HG02571 (cell line): ENCODE data around the gene OXLD1.

Source experiments
- ATAC-seq: cut with Tn5 transposase; IDR thresholded peaks from one replicate; pipeline ENCODE4 v1.9.1; 2021; ENCODE audit warnings: mild to moderate bottlenecking, moderate library complexity; ENCODE audit not compliant: unreplicated experiment

Gene OXLD1

DNA sequence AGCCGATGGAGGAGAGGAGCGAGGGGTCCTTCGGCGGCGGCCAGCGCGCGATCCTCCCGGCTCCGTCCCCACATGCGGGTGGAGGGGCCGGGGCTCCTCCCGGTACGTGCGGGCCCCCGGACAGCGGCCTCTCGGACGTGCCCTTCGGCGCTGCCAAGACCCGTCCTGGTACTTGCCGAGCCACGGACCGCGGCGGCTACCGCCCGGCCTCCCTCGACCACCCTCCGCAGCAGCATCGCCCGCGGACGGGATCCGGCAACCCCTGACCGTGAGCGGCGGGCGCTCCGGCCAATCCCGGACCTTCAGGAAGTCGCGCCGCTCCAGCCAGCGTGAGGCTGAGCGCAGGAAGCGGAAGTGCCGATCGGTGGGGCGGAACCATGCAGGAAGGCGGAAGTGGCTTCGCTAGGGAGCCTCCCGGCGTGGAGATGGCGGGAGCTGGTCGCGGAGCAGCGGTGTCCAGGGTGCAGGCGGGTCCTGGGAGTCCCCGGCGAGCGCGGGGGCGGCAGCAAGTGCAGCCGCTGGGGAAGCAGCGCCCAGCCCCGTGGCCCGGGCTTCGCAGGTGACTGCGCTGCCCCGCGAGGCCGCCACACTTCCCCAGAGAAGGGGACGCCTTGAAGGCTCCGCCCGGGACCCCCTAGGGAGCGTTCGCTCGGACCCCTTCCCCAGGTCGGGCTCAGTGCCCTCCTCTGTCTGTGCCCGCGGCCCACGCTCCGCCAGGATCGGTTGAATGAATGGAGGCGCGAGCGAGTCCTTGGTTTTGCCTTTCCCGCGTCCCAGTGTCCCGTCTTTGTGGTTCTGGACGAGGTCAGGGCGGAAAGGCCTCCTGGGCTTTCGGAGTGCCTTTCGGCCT lies at the start of gene OXLD1, which contains the start of gene CCDC137:
TSS of gene OXLD1 (minus strand) at position 264 of the 850 bp plus-strand sequence. CDS start at position 236, 28 bp downstream.
TSS of gene CCDC137 (plus strand) at position 396 of the 850 bp plus-strand sequence. CDS start at position 426, 30 bp downstream.
- peak; percentile 91 for ATAC-seq

GRCh38 chr17:81715107-81715871 lies 48.9 kb upstream of the OXLD1 start:
- no peak for ATAC-seq

DNA sequence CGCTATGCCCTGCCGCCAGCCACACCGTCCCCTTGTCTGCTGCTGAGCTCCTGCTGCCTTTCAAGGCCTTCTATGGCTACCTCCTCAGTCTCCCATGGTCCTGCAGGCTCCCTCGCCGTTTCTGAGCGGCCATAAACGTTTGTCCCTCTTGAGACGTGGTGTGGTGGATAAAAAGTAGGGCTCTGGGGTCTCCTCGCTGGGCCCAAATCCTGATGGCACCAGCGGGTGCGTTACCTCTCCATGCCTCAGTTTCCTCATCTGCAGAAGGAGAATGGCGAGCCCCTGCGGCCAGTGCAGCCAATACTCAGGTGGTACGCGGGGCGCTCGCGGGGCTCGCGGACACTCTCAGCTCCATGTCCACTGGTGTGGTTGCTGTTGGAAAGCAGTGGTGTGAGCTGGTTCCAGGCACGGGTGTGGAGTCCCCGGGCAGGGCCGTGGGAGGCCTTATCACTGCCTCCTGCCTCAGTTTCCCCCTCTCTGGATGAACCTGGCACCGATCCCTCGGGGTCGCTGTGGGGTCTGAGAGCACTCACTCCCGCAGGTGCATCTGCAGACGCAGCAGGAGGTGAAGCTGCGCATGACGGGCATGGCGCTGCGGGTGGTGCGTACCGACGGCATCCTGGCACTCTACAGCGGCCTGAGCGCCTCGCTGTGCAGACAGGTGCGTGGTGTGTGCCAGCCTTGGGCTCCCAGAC lies 48.2 kb upstream of the OXLD1 start:
- no peak for ATAC-seq

GRCh38 chr17:81713556-81714411 lies 47.4 kb upstream of the OXLD1 start:
- no peak for ATAC-seq

GRCh38 chr17:81713004-81713555 lies 46.7 kb upstream of the OXLD1 start:
- ATAC-seq = no peak

DNA sequence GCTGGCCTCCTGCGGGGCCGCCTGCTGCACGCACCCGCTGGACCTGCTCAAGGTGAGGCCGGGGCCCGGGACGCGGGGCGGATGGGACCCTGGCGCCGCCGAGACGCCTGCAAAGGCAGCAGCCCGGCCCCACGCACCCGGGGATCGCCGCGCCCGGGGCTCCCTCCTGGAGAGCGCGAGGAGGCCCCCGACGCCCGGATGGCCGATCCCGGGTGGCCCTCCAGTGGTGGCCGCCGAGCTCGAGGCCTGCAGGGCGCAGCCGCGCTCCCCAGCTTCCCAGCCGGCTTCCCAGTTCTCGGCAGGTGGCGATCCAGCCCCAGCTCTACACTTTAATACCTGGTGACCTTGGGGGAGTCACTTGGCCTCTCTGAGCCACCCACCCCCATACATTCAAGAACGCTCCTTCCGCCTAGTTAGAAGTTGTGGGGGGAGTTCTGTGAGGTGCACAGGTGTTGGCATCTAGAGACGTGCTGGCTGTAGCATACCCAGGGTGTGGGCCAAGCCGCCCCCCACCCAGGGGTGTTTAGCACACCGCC lies 46.1 kb upstream of the OXLD1 start:
- peak; percentile 2 for ATAC-seq

DNA sequence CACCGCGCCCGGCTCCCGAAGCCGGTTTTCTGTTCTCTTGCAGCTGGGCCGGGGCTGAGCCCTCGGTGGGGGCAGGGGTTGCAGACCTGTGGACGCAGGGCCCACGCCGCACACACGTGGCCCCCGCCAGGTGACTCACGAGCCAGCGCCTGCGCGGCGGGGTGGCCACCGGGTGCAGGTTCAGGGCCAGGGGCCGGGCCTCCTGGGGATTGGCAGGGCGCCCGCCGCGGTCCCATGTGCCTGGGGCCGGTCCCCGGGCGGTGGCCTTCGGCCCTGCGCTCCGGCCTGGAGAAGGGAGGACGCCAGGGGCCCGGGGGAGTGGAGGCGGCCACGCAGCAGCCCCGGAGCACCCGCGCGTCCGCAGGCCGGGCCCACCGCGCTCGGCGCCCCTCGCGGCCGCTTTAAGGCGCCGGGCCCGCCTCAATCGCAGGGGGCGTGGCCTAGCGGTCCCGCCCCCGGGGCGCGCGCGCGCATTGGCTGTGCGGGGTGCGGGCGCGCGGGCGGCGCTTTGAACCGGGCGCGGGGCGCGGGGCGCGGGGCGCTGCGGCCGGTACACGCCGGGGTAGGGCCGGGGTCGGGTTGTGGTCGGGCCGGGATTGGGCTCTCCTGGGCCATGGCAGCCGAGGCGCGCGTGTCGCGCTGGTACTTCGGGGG lies 45.5 kb upstream of the OXLD1 start, which contains the start of gene SLC25A10:
TSS of gene SLC25A10 (plus strand) at position 471 of the 654 bp plus-strand sequence. CDS start at position 614, 143 bp downstream.
- ATAC-seq = peak; percentile 55

DNA sequence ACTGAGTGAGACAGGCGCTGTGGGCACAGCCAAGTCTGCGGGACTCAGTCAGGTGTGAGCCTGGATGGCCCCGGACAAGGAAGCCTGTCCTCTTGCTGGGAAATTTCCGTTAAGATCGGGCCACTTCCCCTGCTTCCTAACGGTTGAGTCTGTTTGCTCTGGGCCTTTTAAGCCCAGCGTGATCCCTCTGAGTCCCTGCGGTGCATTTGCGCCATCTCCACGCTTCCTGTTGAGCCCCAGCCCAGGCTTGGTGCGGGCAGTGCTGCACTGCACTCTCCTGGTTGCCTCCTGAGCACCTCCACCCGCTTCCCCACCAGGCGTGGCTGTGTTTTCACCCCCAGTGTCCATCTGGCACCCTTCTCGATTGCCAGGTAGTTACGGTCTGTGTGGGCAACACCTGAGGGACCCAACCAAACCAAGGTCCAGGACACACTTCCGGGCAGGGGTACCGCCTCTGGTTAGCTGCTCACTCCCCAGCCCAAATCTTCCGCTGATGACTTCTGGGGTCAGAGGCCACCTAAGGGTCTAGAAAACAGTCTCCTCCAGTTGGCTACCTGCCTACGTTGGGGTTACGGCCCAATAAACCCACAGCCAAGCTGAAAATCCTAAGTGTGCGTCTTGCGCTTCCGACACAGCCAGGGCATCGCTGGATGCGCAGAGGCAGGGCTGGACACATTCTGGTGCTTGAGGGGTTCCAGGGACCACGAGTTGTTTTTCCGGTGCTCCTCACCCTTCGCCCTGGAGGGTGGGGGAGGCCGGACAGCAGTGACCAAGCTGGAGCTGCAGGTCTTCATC lies 44.3 kb upstream of the OXLD1 start:
- no peak for ATAC-seq

DNA sequence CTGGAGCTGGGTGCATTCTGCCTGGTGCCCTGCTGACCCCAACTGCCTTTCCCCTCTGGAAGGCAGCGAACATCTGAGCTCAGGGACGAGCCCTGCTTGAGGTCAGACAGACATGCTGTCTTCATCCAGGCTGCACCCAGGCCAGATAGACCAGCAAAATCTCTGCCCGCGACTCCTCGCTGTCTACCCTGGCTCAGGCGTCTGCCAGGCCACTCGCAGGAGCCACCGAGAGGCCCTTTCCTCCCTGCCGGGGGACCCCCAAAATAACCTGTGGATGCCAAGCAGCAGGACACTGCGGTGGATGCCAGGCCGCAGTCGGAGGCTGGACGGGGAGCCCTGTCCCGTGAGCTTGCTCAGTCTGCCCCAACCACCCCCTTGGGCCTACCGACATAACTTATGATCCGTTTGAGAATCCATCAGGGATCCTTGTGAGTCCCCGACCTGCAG lies 42.4 kb upstream of the OXLD1 start:
- ATAC-seq = no peak

DNA sequence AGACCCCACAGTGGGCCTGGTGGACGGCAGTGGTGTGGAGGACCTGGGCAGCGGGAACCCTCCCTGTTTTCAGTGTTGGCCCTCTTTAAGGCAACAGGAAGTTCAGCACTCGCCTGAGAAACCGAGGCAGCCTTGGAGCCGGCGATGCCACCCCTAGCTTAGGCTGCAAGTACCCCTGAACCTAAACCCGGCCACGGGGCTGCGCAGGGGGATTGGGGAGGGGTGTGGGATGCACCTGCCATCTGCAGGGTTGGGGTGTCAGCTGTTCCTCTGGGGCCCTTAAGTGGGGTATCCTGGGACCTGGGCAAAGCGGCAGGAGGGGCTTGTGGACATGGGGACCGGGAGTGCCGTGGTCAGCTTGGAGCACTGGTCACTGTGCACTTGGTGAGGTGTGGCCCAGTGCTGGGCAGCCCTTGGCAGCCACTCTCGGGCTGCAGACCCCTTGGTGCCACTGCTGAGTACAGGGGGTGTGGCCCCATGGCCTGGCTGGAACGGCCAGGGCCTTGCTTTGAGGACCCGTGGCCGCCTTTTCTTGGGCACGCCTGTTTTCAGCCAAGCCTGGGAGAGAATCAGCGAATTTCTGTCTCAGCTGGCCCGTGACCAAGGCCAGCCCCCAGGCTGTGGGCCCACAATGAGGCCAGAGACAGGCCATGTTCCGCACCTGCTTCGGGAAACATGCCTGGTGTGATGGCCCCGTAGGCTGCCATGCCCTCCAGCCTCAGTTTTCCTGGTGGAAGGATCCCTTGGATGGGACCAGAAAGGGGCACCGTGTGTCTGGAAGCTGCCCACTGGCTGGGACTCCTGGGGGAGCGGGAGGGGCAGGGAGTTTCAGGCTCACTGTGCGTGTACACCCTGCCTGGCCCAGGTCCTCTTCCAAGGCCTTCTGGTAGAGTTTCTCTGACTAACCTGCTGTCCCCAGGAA lies 41.6 kb upstream of the OXLD1 start:
- no peak for ATAC-seq

DNA sequence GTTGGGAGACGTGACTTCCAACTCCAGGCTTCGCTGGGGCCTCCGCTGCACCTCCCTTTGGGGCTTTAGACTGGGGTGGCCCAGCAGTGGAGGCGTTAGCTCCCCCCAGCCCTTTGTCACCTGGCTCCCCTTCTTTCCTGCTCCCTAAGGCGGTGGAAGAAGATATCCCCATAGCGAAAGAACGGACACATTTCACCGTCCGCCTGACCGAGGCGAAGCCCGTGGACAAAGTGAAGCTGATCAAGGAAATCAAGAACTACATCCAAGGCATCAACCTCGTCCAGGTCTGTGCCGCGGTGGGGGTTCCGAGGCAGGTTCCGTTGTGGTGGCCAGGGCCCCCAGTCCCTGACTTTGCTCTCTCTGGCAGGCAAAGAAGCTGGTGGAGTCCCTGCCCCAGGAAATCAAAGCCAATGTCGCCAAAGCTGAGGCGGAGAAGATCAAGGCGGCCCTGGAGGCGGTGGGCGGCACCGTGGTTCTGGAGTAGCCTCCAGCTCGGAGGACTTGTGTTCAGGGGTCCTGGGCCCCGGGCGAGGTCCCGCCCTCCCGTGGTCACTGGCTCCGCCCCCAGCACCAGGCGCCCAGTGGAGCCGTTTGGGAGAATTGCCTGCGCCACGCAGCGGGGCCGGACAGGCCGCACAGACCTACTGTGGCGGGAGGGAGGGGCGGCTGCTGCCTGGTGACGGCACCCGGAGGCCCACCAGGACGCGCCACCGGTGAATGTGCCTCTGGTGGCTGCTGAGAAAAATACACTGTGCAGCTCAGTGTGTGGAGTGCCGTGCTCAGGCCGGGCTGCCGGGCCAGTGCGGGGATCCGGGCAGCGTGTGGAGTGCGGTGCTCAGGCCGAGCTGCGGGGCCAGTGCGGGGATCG lies 40.6 kb upstream of the OXLD1 start:
- ATAC-seq = no peak

- no peak for ATAC-seq
These were observed 39.8 kb upstream of the OXLD1 start for GRCh38 chr17:81706232-81706611.

GRCh38 chr17:81705518-81706231 lies 39.3 kb upstream of the OXLD1 start:
- no peak for ATAC-seq

DNA sequence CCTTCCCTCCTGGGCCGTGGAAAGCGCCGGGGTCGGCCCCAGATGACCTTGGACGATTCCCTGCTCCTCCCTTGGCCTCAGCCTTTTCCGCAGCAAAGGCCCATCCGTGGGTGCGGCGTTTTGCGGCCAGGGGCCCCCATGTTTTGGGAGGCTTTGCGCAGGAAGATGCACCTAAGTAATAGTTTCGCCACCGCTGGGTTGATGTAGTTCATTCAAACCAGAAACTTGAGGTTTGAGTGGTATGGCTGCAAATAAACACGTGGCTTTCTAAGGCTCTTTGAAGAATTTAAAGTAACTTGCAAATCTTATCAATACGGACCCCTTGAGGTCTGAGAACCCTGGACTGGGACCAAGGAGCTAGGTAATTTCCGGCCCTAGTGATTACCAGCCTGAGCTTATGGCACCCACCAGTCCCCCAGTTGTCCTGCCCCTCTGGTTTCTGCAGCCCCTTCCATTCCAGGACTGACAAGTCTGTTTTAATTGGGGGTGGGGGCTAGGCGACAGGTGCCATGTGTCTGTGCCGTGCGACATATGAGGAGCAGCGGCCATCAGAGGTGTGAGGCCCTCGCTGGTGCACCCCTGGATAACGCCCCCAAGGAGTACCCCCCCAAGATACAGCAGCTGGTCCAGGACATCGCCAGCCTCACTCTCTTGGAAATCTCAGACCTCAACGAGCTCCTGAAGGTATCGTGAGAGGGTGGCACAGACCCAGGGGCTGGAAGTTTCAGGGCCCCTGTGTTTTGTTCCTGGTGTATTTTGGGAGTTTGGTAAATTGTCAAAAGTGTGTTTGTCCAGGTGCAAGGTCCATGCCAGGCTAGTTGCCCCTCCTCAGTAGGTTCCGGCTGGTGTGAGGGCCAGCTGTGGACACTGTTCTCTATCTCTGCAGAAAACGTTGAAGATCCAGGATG lies 37.6 kb upstream of the OXLD1 start:
- no peak for ATAC-seq
